ENCODE measurements around the gene FAM120B.

GRCh38 chr6:170297576-170298330, 8.8 kb upstream of the FAM120B start:
- TF ChIP-seq CTCF (IDR thresholded peaks at IDR 0.05; ENCODE audit: low read depth, low read length, poor library complexity, severe bottlenecking) (no peak), EZH2phosphoT487 (IDR thresholded peaks at IDR 0.05; ENCODE audit: borderline replicate concordance, low read length) (no peak)
